Muscle of leg (tissue), 11 donors: ENCODE data around the gene SUSD1. TPM values are rescaled to one million over a fixed set of nuclear protein-coding genes. Genes with fewer than 3 reads are reported as not detected.

ENCODE experiments used
- DNase-seq: peaks from one replicate; pipeline ENCODE4 v3.0.0; 2013
- H3K27ac ChIP-seq: one replicate; pipeline ENCODE4 v1.5.1; 2013; ENCODE audit warnings: mild to moderate bottlenecking, low read length, control low read depth
- H3K27me3 ChIP-seq: one replicate; pipeline ENCODE4 v1.6.1; 2013; ENCODE audit warnings: low read length; ENCODE audit not compliant: control insufficient read depth, insufficient read depth
- H3K36me3 ChIP-seq: one replicate; pipeline ENCODE4 v1.6.1; 2013; ENCODE audit warnings: low read length; ENCODE audit not compliant: control insufficient read depth, insufficient read depth
- H3K4me1 ChIP-seq: one replicate; pipeline ENCODE4 v1.6.1; 2013; ENCODE audit warnings: low read length; ENCODE audit not compliant: control insufficient read depth, insufficient read depth
- H3K4me3 ChIP-seq: one replicate; pipeline ENCODE4 v1.5.1; 2013; ENCODE audit warnings: low read length, control low read depth
- H3K9me3 ChIP-seq: replicated peaks from 2 replicates; pipeline ENCODE4 v1.6.1; 2013; ENCODE audit warnings: low read depth, low read length; ENCODE audit not compliant: control insufficient read depth
- WGBS: methylation state at CpG from one replicate; pipeline ENCODE4 v1.1.5; 2013; ENCODE audit warnings: missing lambda C conversion rate; ENCODE audit not compliant: insufficient coverage; 5-methylcytosine and 5-hydroxymethylcytosine counted together
- polyA plus RNA-seq, 8 donors: library from polyadenylated mRNA; unstranded; fragments of 120-200 nt; gene quantifications; one replicate each; pipeline versions ENCODE4 v1.2.1 to v1.2.3, GENCODE V29; 2013; ENCODE audit warnings: inconsistent platforms in 1 of 8, low replicate concordance in 1 of 8; ENCODE audit not compliant: insufficient read length in 8 of 8, insufficient read depth in 1 of 8
- total RNA-seq: library from RNA; stranded (reverse); fragments of 120-200 nt; gene quantifications from one replicate; pipeline ENCODE4 v1.2.4, GENCODE V29; 2013

SUSD1 gene
- total and polyA plus RNA-seq, 9 donors = 5.9 to 15.0 (median 7.5) TPM

GRCh38 chr9:112120030-112120341, 55.1 kb downstream of the SUSD1 start:
- no peaks in the 10 kb centered on the region for H3K4me1 ChIP-seq
- no peak for DNase-seq
- no peaks in the 10 kb centered on the region for H3K9me3 ChIP-seq
- H3K36me3 ChIP-seq = peaks cover 15% of the 10 kb centered on the region
- no peak overlapping the region for H3K4me3 ChIP-seq
- H3K27me3 ChIP-seq = no peaks in the 10 kb centered on the region
- H3K27ac ChIP-seq = no peak overlapping the region
- 80% methylated on average over 3 of the region's 6 CpGs for WGBS

- Histone ChIP-seq H3K27me3 (no peaks in the 10 kb centered on the region), H3K36me3 (peaks cover 15% of the 10 kb centered on the region), H3K4me1 (no peaks in the 10 kb centered on the region), H3K9me3 (no peaks in the 10 kb centered on the region), H3K4me3 (no peak overlapping the region), H3K27ac (no peak overlapping the region)
- DNase-seq = no peak
- WGBS = 55% methylated on average over 2 of the region's 10 CpGs
Observed at GRCh38 chr9:112119225-112120029, 55.7 kb downstream of the SUSD1 start.

GRCh38 chr9:112118009-112118408, 57.1 kb downstream of the SUSD1 start:
- no peak for DNase-seq
- Histone ChIP-seq H3K4me1 (no peaks in the 10 kb centered on the region), H3K27me3 (no peaks in the 10 kb centered on the region), H3K36me3 (peaks cover 5% of the 10 kb centered on the region), H3K9me3 (no peaks in the 10 kb centered on the region), H3K27ac (no peak overlapping the region), H3K4me3 (no peak overlapping the region)
- no CpG with 5 or more reads among the region's 1 CpG for WGBS

DNA sequence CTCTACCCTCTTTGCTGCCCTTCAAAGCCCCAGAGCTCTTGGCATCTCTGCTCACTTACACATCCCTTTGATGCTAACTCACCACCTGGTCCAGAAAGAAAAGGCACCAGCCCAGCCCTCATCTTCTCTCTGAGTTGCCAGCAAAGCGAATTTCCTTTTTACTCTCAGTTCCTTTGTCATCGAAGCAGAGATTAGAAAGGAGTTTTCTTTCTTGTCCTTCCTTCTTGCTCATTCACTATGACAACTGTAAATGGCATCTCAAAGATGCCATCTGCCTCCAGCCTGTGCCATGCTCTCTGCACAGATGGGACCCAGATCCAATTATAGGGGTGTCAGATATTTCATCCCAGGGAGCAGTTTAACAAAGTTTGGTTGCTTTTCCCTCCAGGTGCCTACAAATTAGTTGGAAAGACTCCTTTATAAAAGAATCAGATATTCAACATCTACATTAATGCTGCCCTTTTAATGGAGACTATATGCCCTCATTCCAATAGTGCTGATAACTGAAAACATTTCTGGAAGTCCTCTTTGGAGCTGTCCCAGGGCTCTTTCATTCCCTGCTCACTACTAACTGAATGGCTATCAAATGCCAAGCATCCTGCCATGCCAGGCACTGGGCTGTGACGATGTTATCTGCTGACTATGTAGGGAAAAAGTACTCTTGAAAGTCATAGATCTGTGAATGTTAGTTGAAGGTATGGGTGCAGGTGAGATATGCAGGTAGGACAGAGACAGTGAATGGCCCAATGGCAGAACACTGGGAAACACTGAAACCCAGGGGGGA, 58.9 kb downstream of the SUSD1 start:
- peaks cover 10% of the 10 kb centered on the region for H3K36me3 ChIP-seq
- no peak overlapping the region for H3K4me3 ChIP-seq
- no peaks in the 10 kb centered on the region for H3K4me1 ChIP-seq
- no peaks in the 10 kb centered on the region for H3K9me3 ChIP-seq
- H3K27me3 ChIP-seq = no peaks in the 10 kb centered on the region
- H3K27ac ChIP-seq = no peak overlapping the region
- 83% methylated on average over 1 of the region's 3 CpGs for WGBS
- no peak for DNase-seq

DNA sequence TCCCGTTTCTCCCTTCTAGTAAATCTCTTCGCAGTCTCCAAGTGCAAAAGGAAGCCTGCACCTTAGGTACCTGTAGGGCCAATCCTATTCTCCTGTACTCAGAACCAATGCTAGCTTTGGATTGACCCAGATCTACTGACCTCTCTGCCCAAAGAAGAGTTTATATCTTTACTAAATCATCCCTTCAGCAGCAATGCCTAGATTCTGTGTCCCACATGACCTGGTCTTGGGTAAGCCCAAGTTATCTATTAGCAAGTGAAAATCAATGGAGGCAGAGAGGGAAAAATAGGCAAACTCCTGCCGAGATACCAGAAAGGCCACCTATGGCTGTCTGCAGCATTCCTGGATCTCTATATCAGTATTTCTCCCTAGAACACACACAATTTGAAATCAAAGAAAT, 60.0 kb downstream of the SUSD1 start:
- Histone ChIP-seq H3K9me3 (no peaks in the 10 kb centered on the region), H3K36me3 (peaks cover 9% of the 10 kb centered on the region), H3K4me3 (no peak overlapping the region), H3K27me3 (no peaks in the 10 kb centered on the region), H3K27ac (no peak overlapping the region), H3K4me1 (no peaks in the 10 kb centered on the region)
- no peak for DNase-seq
- 100% methylated on average over 1 of the region's 3 CpGs for WGBS

DNA sequence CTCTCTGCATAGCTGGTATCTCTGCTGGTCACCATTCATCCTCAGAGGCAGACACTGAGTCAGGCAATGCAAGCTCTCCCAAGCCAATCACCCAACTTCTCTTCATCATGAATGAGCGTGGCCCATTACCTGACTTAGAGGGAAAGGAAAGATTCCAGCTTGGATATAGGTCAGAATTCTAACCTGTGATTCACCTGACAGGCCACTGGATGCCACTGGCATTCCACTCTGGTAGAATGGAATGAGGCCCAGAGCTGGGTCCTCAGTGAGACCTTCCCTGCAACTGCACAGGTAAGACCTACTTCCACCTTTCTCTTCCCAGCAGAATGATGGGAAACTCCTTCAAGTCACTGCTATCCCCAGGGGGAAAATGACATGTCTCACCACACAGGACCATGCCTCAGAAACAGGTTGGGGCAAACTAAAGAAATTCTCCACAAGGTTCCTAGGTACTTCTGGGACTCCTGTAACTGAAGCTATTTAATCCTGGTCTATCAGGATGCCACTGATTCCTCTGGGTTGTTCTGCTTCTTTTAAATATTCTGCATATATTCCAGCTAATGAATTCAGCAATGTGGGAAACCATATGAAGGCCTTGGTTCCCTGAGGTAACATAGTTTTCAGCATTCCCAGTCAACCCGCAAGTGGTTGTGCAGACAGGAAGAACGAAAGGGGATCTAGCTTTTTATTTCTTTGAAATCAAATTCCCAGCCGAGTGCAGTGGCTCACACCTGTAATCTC, 62.0 kb downstream of the SUSD1 start:
- no peak for DNase-seq
- Histone ChIP-seq H3K4me1 (no peaks in the 10 kb centered on the region), H3K36me3 (peaks cover 9% of the 10 kb centered on the region), H3K9me3 (no peaks in the 10 kb centered on the region), H3K4me3 (no peak overlapping the region), H3K27me3 (no peaks in the 10 kb centered on the region), H3K27ac (no peak overlapping the region)
- WGBS = 60% methylated on average over 2 of the region's 4 CpGs

DNA sequence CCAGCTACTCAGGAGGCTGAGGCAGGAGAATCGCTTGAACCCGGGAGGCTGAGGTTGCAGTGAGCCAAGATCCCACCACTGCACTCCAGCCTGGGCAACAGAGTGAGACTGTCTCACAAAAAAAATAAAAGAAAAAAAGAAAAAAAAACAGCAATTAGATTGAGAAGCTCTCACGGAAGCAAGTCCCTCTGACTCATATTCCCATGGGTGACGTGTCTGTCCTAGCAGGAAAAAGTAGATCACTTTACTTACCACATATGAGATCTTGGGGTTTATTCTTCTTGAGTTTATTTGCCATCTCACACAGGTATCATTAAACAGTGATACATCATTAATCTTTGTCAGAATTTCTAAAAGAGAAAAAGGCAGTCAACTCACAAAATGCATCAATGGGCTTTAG, 62.6 kb downstream of the SUSD1 start:
- WGBS = no CpG with 5 or more reads among the region's 4 CpGs
- Histone ChIP-seq H3K4me3 (no peak overlapping the region), H3K36me3 (peaks cover 9% of the 10 kb centered on the region), H3K27me3 (no peaks in the 10 kb centered on the region), H3K27ac (no peak overlapping the region), H3K4me1 (no peaks in the 10 kb centered on the region), H3K9me3 (no peaks in the 10 kb centered on the region)
- DNase-seq = no peak

DNA sequence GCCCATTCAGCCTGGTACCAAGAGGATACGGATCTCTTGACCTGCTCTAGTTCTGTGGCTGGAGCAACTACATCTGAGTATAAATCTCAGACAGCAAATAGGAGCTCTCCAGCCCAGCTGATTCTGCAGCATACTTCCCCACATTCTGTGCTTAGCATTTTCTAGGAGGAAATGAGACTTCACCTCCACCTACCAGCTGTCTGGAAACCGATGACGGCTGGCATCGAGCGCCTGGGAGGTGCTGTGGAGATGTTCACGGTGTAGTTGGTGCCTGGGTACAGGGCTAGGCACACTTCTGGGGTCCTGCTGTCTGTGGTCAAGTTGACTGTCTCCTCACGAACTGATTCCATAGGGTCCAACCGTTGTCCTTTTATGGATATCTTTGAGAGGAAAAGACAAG, 63.6 kb downstream of the SUSD1 start:
- Histone ChIP-seq H3K4me3 (no peak overlapping the region), H3K27ac (no peak overlapping the region), H3K4me1 (no peaks in the 10 kb centered on the region), H3K27me3 (no peaks in the 10 kb centered on the region), H3K36me3 (peaks cover 9% of the 10 kb centered on the region), H3K9me3 (no peaks in the 10 kb centered on the region)
- 86% methylated on average over 1 of the region's 8 CpGs for WGBS
- DNase-seq = no peak

- no peak for DNase-seq
- no peaks in the 10 kb centered on the region for H3K27me3 ChIP-seq
- no peak overlapping the region for H3K4me3 ChIP-seq
- 100% methylated on average over 1 of the region's 2 CpGs for WGBS
- H3K9me3 ChIP-seq = no peaks in the 10 kb centered on the region
- H3K36me3 ChIP-seq = peaks cover 9% of the 10 kb centered on the region
- H3K4me1 ChIP-seq = no peaks in the 10 kb centered on the region
- no peak overlapping the region for H3K27ac ChIP-seq
Observed at GRCh38 chr9:112110777-112111113, 64.4 kb downstream of the SUSD1 start.

DNA sequence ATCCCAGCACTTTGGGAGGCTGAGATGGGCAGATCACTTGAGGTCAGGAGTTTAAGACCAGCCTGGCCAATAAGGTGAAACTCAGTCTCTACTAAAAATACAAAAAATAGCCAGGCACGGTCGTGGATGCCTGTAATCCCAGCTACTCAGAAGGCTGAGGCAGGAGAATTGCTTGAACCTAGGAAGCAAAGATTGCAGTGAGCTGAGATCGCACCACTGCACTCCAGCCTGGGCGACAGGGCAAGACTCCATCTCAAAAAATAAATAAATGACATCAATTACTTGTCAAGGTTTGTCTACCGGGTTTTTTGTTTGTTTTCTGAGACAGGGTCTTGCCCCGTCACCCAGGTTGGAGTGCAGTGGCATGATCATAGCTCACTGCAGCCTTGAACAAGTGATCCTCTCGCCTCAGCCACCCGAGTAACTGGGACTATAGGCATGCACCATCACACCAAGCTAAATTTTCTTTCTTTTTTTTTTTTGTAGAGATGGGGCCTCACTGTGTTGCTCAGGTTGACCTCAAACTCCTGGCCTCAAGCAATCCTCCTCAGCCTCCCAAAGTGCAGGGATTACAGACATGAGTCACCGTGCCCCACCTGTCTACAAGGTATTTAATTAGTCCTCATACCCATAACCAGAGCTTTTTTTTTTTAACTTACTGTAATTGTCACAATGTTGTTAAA, 64.9 kb downstream of the SUSD1 start:
- H3K9me3 ChIP-seq = no peaks in the 10 kb centered on the region
- no peak overlapping the region for H3K4me3 ChIP-seq
- 40% methylated on average over 2 of the region's 9 CpGs for WGBS
- peaks cover 9% of the 10 kb centered on the region for H3K36me3 ChIP-seq
- no peak overlapping the region for H3K27ac ChIP-seq
- no peaks in the 10 kb centered on the region for H3K27me3 ChIP-seq
- no peaks in the 10 kb centered on the region for H3K4me1 ChIP-seq
- DNase-seq = no peak
